A172 (cell line): ENCODE data around the gene MTOR. TPM values are rescaled to one million over a fixed set of nuclear protein-coding genes. Genes with fewer than 3 reads are reported as not detected.
A peak's percentile ranks its signal among the peaks of the same experiment; 100 is the strongest.

Experiments
- DNase-seq: peaks from one replicate; pipeline ENCODE4 v3.0.0-alpha.2; 2015; ENCODE audit warnings: low spot score
- total RNA-seq: library from RNA; depleted of rRNA; stranded (reverse); fragments of >200 nt; shearing (Covaris generic); gene quantifications from 2 replicates; pipeline ENCODE4 v1.2.3, GENCODE V29; 2014; rRNA removed

MTOR gene
- total RNA-seq, 1 experiment from 2014 or later: 27.7 TPM

- peak; percentile 16 for DNase-seq
These were observed 198.3 kb downstream of the MTOR start for GRCh38 chr1:11063937-11064537.

DNA sequence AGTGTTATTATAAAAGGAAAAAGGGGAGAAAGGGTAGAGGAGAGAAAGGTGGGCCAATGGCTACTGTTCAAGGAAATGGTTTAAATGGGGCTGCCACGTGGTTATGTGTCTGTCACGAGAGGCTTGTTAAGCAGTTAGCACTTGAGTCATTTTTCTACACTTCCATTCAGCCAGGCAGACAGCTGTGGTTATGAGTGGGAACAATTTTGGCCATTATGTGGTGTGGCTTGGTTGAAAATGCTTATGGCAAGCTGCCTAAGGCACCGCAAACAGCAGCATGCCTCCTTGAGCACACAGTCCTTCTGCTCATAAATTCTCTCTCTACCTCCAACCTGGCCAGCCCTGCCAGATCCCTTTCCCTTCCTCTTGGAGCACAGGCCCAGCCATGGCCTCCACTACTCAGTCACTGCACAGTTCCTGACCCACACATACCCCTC, 199.4 kb downstream of the MTOR start:
- peak; percentile 82 for DNase-seq

DNA sequence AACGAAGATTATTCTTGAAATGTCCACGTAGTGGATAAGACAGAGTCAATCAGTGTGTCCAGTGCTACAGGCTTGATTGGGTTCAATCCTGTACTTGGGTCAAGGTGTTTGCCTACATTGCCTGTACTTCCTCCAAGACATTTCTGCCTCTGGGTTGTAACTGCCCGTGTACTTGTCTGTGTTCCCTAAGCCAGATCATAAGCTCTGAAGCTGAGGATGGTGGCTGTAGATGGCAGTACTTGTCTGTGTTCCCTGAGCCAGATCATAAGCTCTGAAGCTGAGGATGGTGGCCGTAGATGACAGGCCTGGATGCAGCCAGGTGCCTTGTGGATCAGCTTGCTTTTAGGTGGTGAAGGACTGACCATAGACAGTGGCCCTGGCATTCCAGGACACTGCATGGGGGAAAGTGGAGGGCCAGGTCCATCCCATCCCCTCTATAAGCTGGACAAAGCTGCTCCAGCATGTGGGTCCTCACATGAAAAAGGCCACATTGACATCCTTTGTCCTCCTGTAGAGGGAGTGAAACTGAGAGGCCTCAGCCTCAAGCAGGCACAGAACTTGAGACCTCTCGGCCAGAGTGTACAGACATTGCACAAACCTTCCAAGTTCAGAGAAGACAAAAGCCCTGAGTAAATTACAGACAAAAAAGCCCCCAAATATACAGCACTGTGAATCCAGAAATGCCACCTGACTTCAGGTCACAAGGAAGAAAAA, 200.5 kb downstream of the MTOR start:
- no peak for DNase-seq

DNA sequence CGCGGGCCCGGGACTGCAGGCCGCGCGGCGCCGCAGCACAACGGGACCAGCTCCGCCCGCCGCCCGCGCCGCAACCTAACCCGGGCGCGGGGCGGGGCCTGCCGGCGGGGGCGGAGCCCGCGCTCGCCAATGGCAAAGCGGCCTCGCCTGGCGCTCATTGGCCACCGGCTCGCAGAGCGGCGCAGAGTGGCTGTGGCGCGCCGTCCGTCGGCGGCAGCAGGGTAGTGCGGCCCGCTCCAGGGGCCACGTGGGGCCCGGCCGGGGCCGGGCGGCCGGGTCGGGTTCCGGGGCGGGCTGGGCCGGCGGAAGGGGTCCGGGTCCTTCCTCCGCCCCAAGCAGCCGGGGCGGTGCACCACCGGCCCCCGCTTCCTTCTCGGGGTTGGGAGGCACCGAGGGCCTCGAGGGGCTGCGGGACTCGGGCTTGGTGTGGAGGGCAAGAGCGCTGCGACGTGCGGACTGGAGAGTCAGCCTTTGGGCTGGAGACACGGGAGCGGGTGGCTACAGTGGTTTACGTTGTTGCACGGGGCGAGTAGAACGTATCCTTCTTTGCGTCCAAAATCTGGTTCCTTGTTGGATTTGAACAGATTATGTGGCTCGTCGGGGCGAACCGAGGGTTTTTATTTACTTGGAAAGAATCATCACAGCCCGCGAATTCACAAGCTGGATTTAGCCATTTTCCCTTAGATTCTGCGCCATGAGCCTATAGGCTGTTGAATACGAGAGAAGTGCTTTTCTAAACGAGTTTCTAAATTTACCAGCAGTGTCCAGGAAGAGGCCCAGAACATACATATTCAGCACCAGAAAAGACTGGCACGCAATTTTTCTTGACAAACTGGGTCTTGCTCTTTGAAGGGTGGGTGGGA, 202.2 kb downstream of the MTOR start, which contains the start of gene SRM:
SRM (minus strand) TSS at position 51 of the 863 bp plus-strand sequence. CDS start 75 bp downstream, outside the sequence.
- DNase-seq: peak; percentile 46

GRCh38 chr1:11059155-11059967, 203.0 kb downstream of the MTOR start:
- DNase-seq: no peak

GRCh38 chr1:11058595-11059154, 203.7 kb downstream of the MTOR start:
- no peak for DNase-seq

- no peak for DNase-seq
These were observed 204.3 kb downstream of the MTOR start for GRCh38 chr1:11058026-11058425.

DNA sequence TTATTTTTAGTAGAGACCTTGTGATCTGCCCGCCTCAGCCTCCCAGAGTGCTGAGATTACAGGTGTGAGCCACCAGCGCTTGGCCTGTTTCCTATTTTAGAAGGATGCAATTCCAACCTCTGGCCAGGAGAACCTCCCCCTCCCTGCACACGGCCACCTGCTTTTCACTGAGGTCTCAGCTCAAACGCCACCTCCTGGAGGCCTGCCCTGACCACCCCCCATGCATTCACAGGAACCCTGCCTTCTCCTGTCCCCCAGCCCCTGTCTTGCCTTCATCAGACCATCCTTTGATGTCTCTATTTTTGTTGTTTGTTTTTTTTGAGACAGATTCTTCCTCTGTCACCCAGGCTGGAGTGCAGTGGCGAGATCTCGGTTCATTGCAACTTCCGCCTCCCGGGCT, 204.9 kb downstream of the MTOR start:
- no peak for DNase-seq

Other genes with a start within 250 kb of the MTOR start
- gene TARDBP, start 249.9 kb downstream of the MTOR start, total RNA-seq: 37.9 and 71.2 TPM in 2 replicates
- 0.43 TPM in 1 of 2 replicates, not detected in the other for gene MASP2, start 215.3 kb downstream of the MTOR start, total RNA-seq
- gene SRM, start 202.5 kb downstream of the MTOR start, total RNA-seq: 28.2 and 28.4 TPM in 2 replicates
- 55.0 and 65.1 TPM in 2 replicates for gene EXOSC10, start 162.7 kb downstream of the MTOR start, total RNA-seq
- 17.9 and 21.8 TPM in 2 replicates for gene ANGPTL7, start 73.2 kb downstream of the MTOR start, total RNA-seq
- gene UBIAD1, start 10.6 kb upstream of the MTOR start, total RNA-seq: 5.1 and 7.6 TPM in 2 replicates
- 0.14 TPM in 2 replicates for gene DISP3, start 216.6 kb upstream of the MTOR start, total RNA-seq